Breast epithelium (tissue), 3 donors: Measurements from ENCODE around the gene MCUB.

Source experiments
- CTCF ChIP-seq, 3 donors: fragments of 450-650 bp; IDR thresholded peaks; one replicate each; pipeline ENCODE4 v1.5.1; 2016 to 2017; ENCODE audit warnings: antibody characterized with exemption in 3 of 3, mild to moderate bottlenecking in 3 of 3, moderate library complexity in 3 of 3
- POLR2A ChIP-seq: fragments of 450-650 bp; IDR thresholded peaks from one replicate; pipeline ENCODE4 v1.6.1; 2016; ENCODE audit warnings: antibody characterized with exemption, mild to moderate bottlenecking, moderate library complexity

GRCh38 chr4:109640644-109641043 lies 80.6 kb downstream of the MCUB start:
- TF ChIP-seq POLR2A (no peak), CTCF (IDR thresholded peaks at IDR 0.05) (no peak)
